Renal pelvis (tissue), 12 donors: Measurements from ENCODE around the gene BEST1. TPM values are rescaled to one million over a fixed set of nuclear protein-coding genes. Genes with fewer than 3 reads are reported as not detected.

Experiments
- DNase-seq: peaks from one replicate; pipeline ENCODE4 v3.0.0-alpha.2; 2013
- long read RNA-seq, 16 experiments: transcript quantifications; one replicate each; lab custom pipeline, GENCODE V29; 2026
- polyA plus RNA-seq, 3 donors: library from polyadenylated mRNA; unstranded; fragments of 120-200 nt; gene quantifications; one replicate each; pipeline ENCODE4 v1.2.1, GENCODE V29; 2013; ENCODE audit not compliant: insufficient read length in 3 of 3

BEST1 gene
- 1 to 10 TPM; 5.1 to 6.3 (median 5.3) TPM for polyA plus RNA-seq
- long read RNA-seq, donor 1 = 0 reads
- long read RNA-seq, donor 2, partial matches to known transcripts = 4,592 of 4,639 reads
- long read RNA-seq, donor 2, other reads (novel, unspliced or antisense) = 47 of 4,639 reads
- long read RNA-seq, donor 3, partial matches to known transcripts = 3,412 of 3,467 reads
- long read RNA-seq, donor 3, other reads (novel, unspliced or antisense) = 55 of 3,467 reads
- long read RNA-seq, donor 4, partial matches to known transcripts = 4,484 of 4,588 reads
- long read RNA-seq, donor 4, other reads (novel, unspliced or antisense) = 104 of 4,588 reads
- long read RNA-seq, donor 5, partial matches to known transcripts = 284 of 1,983 reads
- long read RNA-seq, donor 5, other reads (novel, unspliced or antisense) = 1,699 of 1,983 reads
- long read RNA-seq, donor 6, partial matches to known transcripts = 4,115 of 4,174 reads
- long read RNA-seq, donor 6, other reads (novel, unspliced or antisense) = 59 of 4,174 reads
- long read RNA-seq, donor 7, partial matches to known transcripts = 959 of 4,311 reads
- long read RNA-seq, donor 7, other reads (novel, unspliced or antisense) = 3,352 of 4,311 reads
- long read RNA-seq, donor 8, partial matches to known transcripts = 1,633 of 1,658 reads
- long read RNA-seq, donor 8, other reads (novel, unspliced or antisense) = 25 of 1,658 reads
- long read RNA-seq, donor 9, partial matches to known transcripts = 4,701 of 4,761 reads
- long read RNA-seq, donor 9, other reads (novel, unspliced or antisense) = 60 of 4,761 reads
- long read RNA-seq, donor 10, partial matches to known transcripts = 612 of 3,911 reads
- long read RNA-seq, donor 10, other reads (novel, unspliced or antisense) = 3,299 of 3,911 reads
- long read RNA-seq, donor 11, partial matches to known transcripts = 2,627 of 2,632 reads
- long read RNA-seq, donor 11, other reads (novel, unspliced or antisense) = 5 of 2,632 reads
- long read RNA-seq, donor 12, partial matches to known transcripts = 4,860 of 4,944 reads
- long read RNA-seq, donor 12, other reads (novel, unspliced or antisense) = 84 of 4,944 reads
- long read RNA-seq, donor 13, partial matches to known transcripts = 13 of 13 reads
- long read RNA-seq, donor 13, other reads (novel, unspliced or antisense) = 0 of 13 reads
- long read RNA-seq, donor 14 = 0 reads
- long read RNA-seq, donor 15, partial matches to known transcripts = 812 of 8,039 reads
- long read RNA-seq, donor 15, other reads (novel, unspliced or antisense) = 7,227 of 8,039 reads
- long read RNA-seq, donor 16, partial matches to known transcripts = 610 of 4,140 reads
- long read RNA-seq, donor 16, other reads (novel, unspliced or antisense) = 3,530 of 4,140 reads

DNA sequence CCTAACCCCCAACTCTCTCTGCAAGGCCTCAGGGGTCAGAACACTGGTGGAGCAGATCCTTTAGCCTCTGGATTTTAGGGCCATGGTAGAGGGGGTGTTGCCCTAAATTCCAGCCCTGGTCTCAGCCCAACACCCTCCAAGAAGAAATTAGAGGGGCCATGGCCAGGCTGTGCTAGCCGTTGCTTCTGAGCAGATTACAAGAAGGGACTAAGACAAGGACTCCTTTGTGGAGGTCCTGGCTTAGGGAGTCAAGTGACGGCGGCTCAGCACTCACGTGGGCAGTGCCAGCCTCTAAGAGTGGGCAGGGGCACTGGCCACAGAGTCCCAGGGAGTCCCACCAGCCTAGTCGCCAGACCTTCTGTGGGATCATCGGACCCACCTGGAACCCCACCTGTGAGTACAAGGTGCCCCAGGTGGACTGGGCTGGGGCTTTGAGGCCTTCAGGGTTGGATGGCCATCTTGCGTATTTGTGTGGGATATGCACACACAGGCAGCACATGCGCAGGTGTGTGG is at the start of gene BEST1:
BEST1 (plus strand) TSS at position 317 of the 513 bp plus-strand sequence. CDS start 1,456 bp downstream, outside the sequence.
- DNase-seq = no peak

DNA sequence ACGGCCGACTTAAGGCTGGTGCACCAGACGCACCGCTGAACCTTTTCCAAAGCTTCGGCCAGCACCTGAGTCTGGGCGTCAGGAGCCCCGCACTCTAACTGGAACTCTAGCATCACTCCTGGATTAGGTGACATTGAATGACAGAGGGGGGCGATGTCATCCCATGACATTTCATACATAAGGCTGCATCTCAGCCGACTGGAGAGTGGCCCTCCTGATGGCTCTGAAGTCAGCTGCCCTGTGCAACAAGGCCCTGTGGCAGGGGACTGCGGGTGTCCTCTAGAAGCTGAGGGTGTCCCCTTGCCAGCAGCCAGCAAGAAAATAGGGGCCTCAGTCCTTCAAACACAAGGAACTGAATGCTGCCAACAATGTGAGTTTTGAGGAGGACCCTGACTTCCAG is 48.8 kb upstream of the BEST1 start:
- DNase-seq = no peak

DNA sequence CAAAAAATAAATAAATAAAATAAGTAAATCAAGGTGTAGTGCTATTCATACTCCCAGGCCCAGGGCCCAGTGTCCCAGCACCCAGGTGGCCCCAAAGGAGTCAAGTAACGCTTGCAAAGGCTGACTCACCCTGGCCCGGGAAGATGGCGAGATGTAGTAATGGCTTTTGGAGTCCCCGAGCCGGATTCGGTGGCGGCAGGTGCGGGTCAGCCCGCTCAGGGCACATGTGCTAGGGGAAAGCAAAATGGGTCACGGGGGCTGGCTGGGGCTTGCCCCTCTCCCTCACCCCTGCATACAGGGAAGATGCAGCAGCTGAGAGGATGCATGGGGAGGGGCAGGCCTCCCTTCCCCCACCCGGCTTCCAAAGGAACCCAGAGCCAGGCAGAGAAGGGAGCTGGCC is 47.8 kb upstream of the BEST1 start:
- no peak for DNase-seq

DNA sequence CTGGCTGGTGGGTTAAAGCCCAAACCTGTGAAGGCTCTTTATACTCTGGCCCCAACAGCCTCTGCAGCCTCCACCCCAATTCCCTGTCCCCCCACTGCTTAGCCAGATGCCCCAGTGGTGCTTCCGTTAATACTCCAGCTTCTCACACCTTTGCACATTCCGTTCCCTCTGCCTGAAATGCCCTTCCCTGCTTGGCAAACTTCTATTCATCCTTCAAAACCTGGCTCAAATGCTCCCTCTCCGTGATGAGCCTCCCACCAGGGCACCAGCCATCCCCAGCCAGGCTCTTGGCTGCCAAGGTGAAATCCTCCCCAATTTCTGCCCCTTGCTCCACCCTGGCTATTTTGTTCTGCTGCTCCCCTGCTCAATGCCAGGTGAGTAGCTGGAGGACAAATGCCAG is 46.3 kb upstream of the BEST1 start:
- DNase-seq = no peak

DNA sequence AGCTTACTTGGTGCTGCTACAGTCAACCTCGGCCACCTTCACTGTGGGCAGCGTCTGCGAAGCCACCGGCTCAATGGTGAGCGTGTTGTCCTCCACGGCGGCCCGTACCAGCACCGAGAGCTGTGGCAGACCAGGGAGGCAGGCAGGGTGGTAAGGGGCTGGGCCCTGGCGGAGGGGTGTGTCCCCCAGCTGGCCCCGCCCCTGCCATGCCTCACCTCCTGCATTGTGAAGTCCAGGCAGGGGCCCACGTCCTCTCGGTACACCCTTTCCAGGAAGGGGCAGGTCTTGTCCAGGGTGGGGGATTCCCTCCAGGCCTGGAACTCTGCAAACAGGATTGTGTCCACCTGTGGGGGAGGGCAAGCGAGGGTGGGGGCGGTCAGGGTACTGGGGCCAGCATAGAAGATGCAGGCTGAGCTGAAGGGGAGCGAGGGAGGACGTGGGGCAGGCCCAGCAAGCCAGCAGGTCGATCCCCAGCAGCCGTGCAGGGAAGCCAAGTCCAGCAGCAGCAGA is 45.6 kb upstream of the BEST1 start:
- no peak for DNase-seq

DNA sequence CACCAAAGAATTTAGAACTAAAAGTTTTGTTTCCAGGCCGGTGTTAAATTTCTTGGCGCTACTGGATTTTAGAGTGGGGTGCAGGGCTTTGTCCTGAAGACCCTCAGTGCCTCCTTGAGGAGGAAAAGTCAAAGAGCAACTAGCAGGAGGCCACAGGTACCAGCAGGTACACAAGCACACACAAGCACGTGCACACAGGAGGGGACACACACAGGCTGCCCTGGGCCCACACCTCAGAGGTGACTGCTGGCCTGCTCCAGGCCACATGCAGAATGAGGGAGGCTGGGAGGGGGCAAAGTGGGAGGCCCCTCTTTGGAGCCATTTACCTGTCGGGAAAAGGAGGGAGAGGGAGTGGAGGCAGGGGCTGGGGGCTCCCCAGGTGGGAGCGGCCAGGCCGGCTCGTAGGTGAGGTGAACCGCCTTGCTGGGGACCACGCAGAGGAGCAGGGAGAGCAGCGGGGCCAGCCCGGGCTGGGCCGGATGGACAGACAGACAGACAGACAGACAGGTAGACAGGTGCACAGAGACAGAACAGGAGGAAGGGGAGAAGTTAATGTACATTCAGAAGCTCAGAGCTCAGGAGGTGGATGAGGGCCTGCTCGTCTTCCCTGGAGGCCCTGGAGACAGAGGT is 45.0 kb upstream of the BEST1 start:
- no peak for DNase-seq

DNA sequence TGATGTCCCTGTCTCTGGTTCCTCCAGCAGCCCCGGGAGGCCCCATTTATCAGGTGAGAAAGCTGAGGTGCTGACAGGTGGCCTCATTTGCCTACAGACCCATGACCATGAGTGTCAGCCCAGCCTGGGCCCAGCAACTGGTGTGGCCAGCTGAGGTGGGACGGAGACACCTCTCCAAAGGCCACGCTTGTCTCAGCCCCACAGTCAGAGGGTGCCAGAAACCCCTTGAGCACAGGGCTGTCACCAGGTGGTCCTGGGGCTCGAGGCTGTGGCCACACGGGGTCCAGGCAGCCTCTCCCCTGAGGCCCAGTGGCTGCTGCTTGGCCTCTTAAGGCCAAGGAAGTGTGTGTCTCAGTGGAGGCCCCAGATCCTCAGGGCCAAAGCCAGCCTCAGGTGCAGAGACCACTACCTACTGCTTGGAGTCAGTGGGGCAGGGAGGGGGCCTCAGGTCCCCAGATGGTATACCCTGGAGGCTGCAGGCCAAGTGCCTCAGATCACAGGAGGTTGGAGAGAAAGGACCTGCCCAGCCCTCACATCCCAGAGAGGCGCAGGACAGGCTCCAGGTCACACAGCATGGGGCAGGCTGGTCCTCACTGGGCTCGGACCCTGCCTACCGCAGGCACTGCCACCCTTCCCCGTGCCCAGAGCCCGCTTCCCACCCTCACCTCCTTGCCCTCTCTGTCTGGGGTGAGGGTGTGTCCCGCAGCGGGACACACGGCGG is 44.2 kb upstream of the BEST1 start:
- no peak for DNase-seq

DNA sequence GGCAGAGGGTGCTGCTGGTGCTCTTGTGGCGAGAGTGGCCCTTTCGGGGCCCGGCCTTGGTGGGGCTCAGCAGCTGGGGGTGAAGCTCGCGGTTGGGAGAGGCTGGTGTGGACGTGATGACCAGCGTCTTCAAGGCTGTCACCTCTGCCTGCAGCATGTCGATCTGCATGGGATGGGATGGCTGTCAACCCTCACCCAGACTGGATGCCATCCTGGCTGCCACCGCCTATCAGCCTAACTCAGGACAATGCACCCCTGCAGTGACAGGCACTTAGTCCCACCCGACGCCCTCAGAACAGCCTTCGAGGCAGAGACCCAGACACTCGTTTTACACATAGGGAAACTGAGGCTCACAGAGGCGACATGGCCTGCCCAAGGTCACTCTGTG is 43.6 kb upstream of the BEST1 start:
- DNase-seq = no peak

DNA sequence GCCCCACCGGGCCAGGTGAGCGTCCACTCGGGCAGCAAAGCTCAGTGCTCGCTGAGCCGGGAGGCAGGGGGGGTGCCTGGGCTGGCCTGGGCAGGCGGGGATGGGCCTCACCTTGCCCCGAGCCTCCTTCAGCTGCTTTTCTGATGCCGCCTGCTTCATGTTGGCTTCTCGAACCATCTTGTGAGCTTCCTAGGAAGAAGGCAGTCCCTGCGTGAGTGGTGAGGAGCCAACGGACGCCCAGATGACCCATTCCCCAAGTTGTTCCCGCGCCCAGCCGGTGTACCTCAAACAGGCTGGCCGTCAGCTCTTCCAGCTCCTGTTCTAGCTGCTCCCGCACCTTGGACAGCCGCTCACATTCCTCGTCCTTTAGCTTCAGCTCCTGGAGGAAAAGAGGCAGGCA is 42.9 kb upstream of the BEST1 start:
- no peak for DNase-seq

DNA sequence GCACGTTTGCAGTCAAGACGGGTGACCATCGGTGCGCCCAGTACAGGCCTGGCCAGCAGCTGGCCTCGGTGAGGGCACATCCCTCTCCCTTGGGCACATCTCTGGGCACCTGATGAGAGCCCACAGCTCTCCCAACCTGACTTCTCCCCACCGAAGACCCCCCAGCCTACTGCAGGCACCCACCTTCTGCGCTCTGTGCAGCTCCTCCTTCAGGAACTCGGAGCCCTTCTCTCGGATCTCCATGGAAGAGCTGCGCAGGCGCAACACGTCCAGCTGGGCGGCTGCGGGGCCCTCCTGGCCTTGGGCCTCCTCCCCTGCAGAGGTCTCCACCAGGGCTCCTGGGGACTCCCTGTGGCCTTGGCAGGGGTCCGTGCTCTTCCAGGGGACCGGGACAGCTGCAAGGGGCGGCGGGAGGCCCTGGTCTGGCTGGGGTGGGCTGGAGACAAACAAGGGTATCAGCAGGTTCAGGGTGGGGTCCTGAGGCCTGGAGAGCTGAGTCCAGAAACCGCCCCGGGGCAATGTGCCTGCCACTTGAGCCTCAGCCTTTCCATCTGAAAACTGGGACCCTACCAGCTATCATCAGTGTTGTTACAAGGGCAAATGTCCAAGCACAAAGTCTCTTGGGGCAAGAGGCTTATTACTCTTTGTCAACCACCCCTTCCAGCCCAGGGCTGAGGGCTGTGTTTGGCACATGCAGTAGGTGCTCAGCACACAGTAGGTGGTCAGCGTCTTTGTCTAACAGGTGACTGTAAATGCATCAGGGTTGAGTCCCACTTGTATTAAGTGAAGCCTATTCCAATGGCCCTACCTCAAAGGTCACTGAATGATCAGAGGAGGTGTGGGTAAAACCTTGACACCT is 42.1 kb upstream of the BEST1 start:
- no peak for DNase-seq

DNA sequence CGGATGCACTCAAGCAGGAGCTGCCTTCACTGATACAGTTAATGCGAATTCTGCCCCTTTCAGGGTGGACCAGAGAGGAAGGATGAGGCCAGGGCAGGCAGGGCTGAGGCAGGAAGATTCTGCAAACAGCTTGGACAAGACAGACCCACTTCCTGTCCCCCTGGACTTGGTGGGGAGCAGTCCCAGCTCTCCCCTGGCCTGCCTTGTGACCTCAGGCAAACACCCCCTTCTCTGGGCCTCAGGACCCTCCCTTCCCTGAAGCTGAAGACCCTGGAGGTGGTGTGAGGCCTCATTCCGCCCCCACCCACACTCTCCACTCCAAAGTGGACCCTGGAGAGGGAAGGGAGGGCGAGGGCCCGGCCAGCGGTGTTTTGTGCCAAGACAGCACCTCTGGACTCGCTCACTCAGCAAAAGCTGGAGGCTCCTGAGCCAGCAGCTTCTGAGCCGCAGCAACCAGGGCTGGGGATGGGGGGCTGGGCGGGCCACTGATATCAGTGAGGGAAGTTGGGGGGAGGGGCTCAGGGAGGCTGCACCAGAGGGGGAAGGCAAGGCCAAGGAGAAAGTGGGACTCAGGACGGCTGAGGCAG is 41.3 kb upstream of the BEST1 start:
- no peak for DNase-seq

DNA sequence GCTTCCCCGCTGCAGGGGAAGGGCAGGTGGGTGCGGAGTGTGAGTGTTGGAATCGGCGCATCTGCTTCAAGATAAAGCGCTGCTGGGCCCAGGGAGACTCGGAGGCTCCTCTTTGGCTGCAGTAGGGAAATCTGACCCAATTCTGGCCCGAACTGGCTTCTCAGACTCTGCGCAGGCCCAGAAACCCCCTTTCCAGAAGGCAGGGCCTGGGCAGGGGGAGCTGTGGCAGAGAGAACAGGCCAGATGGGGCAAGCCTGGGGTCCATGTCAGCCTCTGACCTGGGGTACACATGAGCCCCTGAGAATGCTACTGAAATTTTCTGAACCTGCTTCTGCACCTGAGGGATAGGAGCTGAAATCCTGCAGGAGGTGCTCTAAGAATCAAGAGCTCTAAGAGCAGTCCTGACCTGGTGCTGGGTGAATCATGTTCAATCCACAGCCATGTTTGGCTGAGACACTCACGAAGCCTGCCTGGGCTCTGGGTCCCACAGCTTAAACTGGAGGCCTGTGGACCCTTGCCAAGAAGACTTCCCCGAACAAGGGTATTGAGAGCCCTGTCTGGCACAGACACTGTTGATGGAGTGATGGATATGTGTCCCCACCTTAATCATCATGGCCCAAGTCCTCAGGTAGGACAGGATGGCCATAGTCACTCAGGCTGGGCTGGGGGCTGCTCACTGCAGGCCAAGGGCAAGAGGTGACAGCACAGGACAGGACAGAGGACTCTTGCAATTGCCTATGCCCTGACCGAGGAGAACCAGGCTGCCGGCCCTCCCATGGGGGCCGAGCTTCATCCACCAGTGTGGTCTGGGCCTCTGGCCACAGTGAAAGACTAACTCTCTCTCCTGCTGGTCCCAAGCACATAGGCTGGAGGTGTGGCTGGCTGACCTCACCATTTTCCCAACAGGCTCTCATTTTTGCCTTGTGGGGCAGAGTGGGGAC is 39.7 kb upstream of the BEST1 start:
- no peak for DNase-seq

DNA sequence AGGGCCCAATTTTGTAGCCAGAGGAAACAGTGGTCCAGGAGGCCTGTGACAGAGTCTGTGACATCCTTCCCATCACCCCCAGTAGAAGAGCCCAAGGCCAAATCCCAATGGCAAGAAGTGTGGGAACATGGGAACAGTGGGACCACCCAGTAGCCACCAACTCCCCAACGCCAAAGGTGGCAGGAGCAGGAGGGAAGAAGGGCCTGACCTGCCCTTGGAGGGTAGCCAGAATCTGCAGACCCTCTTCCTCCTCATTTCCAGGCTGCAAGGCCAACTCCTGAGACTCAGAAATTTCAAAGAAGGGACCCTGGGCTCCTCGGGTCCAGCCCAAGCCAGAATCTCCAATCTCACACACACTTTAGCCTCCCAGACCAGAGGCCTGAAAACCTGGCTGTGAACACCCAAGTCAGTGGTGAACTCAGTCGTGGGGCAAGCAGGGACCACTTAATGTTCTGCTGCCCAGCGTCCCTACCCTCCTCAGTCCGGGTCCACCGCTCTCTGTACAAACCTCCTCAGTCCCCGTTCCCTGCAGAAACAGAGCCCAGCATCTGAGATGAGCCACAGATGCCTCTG is 38.9 kb upstream of the BEST1 start:
- no peak for DNase-seq

DNA sequence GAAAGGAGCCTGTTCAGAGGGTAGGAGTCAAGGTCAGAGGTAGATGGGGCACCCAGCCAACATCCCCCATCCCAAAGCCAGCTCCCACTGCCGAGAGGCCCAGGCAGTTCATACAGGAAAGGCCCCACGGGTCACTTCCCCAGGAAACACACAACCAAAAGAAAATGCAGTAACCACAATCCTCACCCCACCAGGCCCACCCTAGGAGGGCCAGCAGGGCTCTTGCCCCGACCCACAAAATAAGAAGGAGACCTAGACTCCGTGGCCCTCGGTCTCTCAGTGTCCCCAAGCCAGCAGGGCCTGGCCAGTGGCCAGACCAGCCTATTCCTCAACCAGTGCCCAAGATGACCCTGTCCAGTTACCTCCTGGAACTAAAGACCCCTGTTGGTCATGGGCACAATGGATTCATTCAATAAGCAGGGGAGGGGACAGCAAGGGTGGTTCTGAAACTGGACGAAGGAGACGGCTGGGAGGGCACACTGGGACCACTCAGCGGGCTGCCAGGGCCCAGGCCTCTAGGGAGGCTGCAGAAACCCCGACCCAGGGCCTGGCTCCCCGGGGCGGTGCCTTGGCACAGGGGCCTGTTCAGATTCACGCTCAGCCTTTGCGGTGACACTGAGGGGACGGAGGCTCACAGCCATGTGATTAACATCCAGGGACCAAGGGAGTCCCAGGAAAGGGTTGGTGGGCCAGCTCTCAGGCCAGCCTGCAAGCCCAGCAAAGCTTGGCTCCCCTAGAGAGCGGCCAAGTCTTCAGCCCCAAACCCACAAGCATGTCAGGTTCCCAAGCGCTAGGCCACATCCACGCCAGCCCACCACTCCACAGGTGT is 38.2 kb upstream of the BEST1 start:
- no peak for DNase-seq

DNA sequence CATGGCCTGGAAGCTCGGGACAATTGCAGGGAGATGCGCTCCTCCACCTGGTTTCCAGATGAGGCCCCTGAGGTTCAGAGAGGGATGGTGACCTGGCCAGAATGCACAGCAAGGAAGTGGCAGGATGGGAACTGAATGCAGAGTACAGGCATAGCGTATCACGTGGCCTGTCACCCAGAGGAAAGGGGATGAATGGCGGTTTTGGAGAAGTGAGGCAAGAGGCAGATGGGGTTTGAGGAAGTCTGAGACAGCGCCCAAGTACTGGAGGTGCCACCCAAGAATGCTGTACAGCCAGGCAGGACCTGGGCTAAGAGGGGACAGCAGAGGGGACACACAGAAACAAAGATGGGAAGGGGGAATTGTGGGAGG is 37.6 kb upstream of the BEST1 start:
- no peak for DNase-seq

DNA sequence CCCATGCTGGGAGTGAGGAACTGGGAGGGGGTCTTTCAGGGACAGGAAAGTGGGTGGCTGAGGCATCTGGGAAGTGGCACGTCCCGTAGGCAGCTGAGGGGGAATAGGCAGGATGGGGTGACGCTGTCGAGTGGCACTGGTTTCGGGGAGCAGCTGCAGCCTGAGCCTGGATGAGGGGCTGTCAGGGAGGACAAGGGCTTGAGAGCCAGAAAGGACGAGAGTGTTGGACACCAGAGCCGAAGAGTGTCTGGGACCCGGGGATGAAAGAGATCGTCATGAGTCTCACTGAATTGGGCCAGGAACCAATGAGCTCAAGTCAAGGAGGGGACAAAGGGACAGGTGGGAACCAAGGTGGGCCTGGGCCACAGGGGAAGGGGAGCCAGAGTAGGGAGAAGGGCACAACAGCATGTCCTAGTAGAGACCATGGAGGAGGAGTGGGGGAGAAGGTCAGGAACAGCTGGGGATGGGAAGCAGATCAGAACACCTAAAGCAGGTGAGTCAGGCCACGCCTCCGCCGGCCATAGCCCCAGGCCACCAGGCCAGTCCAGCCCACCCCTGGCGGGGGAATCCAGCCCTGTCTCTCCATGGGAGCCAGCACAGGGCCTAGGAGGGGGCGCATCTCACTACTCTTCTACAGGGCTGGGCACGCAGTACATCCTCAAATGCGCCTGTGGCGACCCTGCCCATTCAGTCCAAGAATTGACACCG is 37.0 kb upstream of the BEST1 start:
- no peak for DNase-seq
